Heart right ventricle (tissue), 16 donors: Measurements from ENCODE around the gene SYCP2. TPM values are rescaled to one million over a fixed set of nuclear protein-coding genes. Genes with fewer than 3 reads are reported as not detected.
"Not testable (repeated sequence)": the region's sequence is repeated elsewhere in the genome, so short reads cannot be mapped to it uniquely, and the experiment has no call there.

Experiments used
- ATAC-seq, 8 donors: fragments of 200-7000 bp; cut with Tn5 transposase; one replicate each; pipeline ENCODE4 v1.9.1; 2020; ENCODE audit warnings: mild to moderate bottlenecking in 8 of 8, moderate library complexity in 8 of 8, moderate number of reproducible peaks in 1 of 8
- DNase-seq, 2 donors: peaks; one replicate each; pipeline ENCODE4 v3.0.0-alpha.2; 2020
- H3K27ac ChIP-seq, 10 donors: fragments of 200-600 bp; sonication (generic) in 2 of 10; one replicate each; pipeline versions ENCODE4 v1.5.0 to v1.8.0; 2020 to 2022; ENCODE audit warnings: mild to moderate bottlenecking in 3 of 10
- H3K27me3 ChIP-seq, 7 donors: fragments of 200-600 bp; one replicate each; pipeline ENCODE4 v1.8.0; 2021 to 2022; ENCODE audit warnings: mild to moderate bottlenecking in 2 of 7
- H3K36me3 ChIP-seq, 9 donors: fragments of 200-600 bp; sonication (generic) in 1 of 9; one replicate each; pipeline versions ENCODE4 v1.5.0 to v1.8.0; 2020 to 2022; ENCODE audit warnings: mild to moderate bottlenecking in 2 of 9
- H3K4me1 ChIP-seq, 9 donors: fragments of 200-600 bp; sonication (generic) in 1 of 9; one replicate each; pipeline versions ENCODE4 v1.5.0 to v1.8.0; 2020 to 2022; ENCODE audit warnings: mild to moderate bottlenecking in 4 of 9
- H3K4me3 ChIP-seq, 10 donors: fragments of 200-600 bp; sonication (generic) in 2 of 10; one replicate each; pipeline versions ENCODE4 v1.5.0 to v1.8.0; 2020 to 2022; ENCODE audit warnings: mild to moderate bottlenecking in 7 of 10, moderate library complexity in 2 of 10
- H3K9me3 ChIP-seq, 11 donors: fragments of 200-600 bp in 10 of 11; sonication (generic) in 2 of 11; one replicate each; pipeline versions ENCODE4 v1.5.0 to v1.8.0; 2013 to 2022; ENCODE audit warnings: mild to moderate bottlenecking in 2 of 11, control low read depth in 1 of 11, moderate library complexity in 1 of 11
- WGBS, 2 donors: extraction: QIAGEN DNeasy Blood & Tissue Kit; methylation state at CpG; one replicate each; pipeline ENCODE4 v1.1.7; 2013; ENCODE audit warnings: inconsistent platforms in 1 of 2; 5-methylcytosine and 5-hydroxymethylcytosine counted together
- intact Hi-C, 10 donors: fragments of 100-400 bp; cut with DNase I; formaldehyde crosslinking; loops; one replicate each; pipeline versions ENCODE4 v1.11.1 to v1.14.2; 2022
- polyA plus RNA-seq, 2 donors: library from polyadenylated mRNA; stranded (reverse); fragments of 200-250 nt; gene quantifications; one replicate each; pipeline ENCODE4 v1.2.3, GENCODE V29; 2013
- total RNA-seq, 10 donors: library from RNA; stranded (reverse); fragmentation: NEBNext Ultra II Directional in 3 of 10; extraction: Animal tissue kit (Norgen Biotek cat#: 25700) in 3 of 10; gene quantifications; one replicate each; pipeline versions ENCODE4 v1.2.1 to v1.2.4, GENCODE V29; 2021 to 2023
- TF ChIP-seq, protein P1 (sequence below), 9 donors: fragments of 200-600 bp; sonication (generic) in 2 of 9; IDR thresholded peaks; one replicate each; pipeline versions ENCODE4 v1.5.0 to v1.8.0; 2021 to 2022; ENCODE audit warnings: antibody characterized with exemption in 9 of 9, mild to moderate bottlenecking in 5 of 9, moderate library complexity in 1 of 9
- donor health status: Arrhythmogenic right ventricular cardiomyopathy.
- donor health status: ischemic (EF 13 %, LVEDD 7.1; RV severe dilation, severe dysfunction).
- donor health status: healthy with polysubstance abuse.
- donor health status: DM: no; HTN: yes; CAD: no.
- donor health status: DM: no; HTN: no; CAD: no.
- donor health status: ischemic (EF 25% LVEDD 6.9; RV normal size, moderate dysfunction).
- donor health status: ischemic (EF 25% LVEDD 5.7; RV mildly dilated, moderate dysfunction).
- donor health status: healthy.
- donor health status: DM: yes; HTN: yes; CAD: no.
- donor health status: Ischemic cardiomyopathy.
- donor health status: ischemic (EF 35%, LVEDD 5.7; RV mildly dilated, moderate dysfunction).
- donor health status: nonischemic (EF 11% LVEDD 7.7; RV severe dilation, severe dysfunction).
- donor health status: DM: yes; HTN: yes; CAD: no.
- donor health status: PGD.
- donor health status: ischemic (EF 29% LVEDD 5.4; RV normal size, mild dysfunction).
- donor health status: nonischemic (EF 23%, LVEDD 6.1; RV moderate dilation, normal function).

SYCP2 gene
- total and polyA plus RNA-seq, 12 donors = 0.45 to 7.5 (median 0.93) TPM

DNA sequence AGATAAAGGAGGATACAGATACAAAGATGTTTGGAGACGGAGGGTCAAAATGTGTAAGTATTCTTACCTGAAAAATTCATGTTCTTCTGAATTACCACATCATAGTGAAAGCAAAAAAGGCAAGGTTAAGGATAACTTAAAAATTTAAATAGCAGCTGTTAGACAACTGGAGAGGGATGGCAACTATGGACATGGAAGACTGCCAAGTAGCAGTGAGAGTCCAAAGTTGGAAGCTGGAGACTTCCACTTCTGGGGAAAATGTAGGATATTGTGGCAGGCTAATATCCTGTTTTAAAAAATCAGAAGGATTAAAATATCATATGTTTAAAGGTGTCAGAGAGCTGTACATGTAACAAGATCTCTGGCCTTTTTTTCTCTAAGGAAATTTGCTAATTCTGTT is 29.8 kb downstream of the SYCP2 start:
- H3K27me3 ChIP-seq = no peaks in the 10 kb centered on the region
- intact Hi-C loops = no loop called here
- no peak overlapping the region for H3K4me3 ChIP-seq
- H3K9me3 ChIP-seq = no peaks in the 10 kb centered on the region
- H3K4me1 ChIP-seq = no peaks in the 10 kb centered on the region
- ATAC-seq (no peak), DNase-seq (no peak)
- 86 to 95% methylated on average over 1 of the region's 1 CpG for WGBS, 2 donors
- TF ChIP-seq, protein P1, sequence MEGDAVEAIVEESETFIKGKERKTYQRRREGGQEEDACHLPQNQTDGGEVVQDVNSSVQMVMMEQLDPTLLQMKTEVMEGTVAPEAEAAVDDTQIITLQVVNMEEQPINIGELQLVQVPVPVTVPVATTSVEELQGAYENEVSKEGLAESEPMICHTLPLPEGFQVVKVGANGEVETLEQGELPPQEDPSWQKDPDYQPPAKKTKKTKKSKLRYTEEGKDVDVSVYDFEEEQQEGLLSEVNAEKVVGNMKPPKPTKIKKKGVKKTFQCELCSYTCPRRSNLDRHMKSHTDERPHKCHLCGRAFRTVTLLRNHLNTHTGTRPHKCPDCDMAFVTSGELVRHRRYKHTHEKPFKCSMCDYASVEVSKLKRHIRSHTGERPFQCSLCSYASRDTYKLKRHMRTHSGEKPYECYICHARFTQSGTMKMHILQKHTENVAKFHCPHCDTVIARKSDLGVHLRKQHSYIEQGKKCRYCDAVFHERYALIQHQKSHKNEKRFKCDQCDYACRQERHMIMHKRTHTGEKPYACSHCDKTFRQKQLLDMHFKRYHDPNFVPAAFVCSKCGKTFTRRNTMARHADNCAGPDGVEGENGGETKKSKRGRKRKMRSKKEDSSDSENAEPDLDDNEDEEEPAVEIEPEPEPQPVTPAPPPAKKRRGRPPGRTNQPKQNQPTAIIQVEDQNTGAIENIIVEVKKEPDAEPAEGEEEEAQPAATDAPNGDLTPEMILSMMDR (IDR thresholded peaks at IDR 0.05) = no peak
- no peaks in the 10 kb centered on the region for H3K36me3 ChIP-seq
- no peak overlapping the region for H3K27ac ChIP-seq

DNA sequence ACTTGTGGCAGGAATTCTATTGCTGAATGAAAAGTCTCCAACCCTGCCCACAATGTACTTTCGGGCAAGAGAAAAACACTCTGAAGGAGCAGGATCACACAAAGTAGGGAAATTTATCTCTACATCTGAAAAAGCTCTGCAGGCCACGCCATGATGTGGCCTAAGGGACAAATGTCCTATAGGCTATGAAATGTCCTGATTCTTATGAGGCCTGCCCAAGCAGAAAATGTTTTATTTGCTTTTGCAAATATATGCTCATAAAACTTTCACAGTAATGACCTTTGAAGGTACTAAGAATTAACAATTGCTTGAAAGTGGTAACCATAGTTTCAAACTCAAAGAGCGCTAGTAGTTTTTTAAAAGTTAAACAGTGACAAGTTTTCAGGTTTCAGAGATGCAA is 31.0 kb downstream of the SYCP2 start:
- intact Hi-C loops = no loop called here
- TF ChIP-seq, protein P1 (IDR thresholded peaks at IDR 0.05) = no peak

DNA sequence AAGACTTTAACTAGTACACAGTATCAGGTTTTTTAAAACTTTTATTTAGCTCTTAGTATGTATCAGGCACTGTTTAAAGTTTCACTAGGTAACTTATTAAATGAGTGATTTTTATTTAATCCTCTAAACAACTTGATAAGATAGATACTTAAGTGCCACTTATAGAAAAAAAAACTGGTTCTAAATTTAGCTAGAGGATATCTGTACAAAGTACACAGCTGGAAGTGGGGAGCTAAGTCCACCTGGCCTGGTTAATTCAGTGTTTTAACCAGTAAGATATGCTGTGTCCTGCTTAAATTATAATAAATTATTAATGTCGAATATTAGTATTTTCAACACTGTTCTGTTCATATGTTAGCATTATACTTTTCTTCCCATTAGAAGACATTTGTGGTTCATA is 37.5 kb downstream of the SYCP2 start:
- Histone ChIP-seq H3K9me3 (no peaks in the 10 kb centered on the region), H3K4me3 (no peak overlapping the region), H3K27ac (no peak overlapping the region), H3K27me3 (no peaks in the 10 kb centered on the region), H3K4me1 (no peaks in the 10 kb centered on the region), H3K36me3 (no peaks in the 10 kb centered on the region)
- WGBS, 2 donors = 82 to 83% methylated on average over 1 of the region's 1 CpG
- ATAC-seq = no peak
- TF ChIP-seq, protein P1 (IDR thresholded peaks at IDR 0.05) = no peak
- DNase-seq = no peak
- intact Hi-C loops = no loop called here

More for the DNA sequence above, 31.0 kb downstream of the SYCP2 start:
- no peak for DNase-seq
- no peak overlapping the region for H3K4me3 ChIP-seq
- no peaks in the 10 kb centered on the region for H3K4me1 ChIP-seq
- H3K27ac ChIP-seq = no peak overlapping the region
- no peaks in the 10 kb centered on the region for H3K36me3 ChIP-seq
- H3K9me3 ChIP-seq = no peaks in the 10 kb centered on the region
- no peaks in the 10 kb centered on the region for H3K27me3 ChIP-seq
- WGBS, 2 donors = 97 to 99% methylated on average over 3 of the region's 3 CpGs
- ATAC-seq = no peak

- H3K27me3 ChIP-seq = no peaks in the 10 kb centered on the region
- no peak overlapping the region for H3K27ac ChIP-seq
- WGBS, 2 donors = 91 to 98% methylated on average over 1 of the region's 1 CpG
- no peaks in the 10 kb centered on the region for H3K9me3 ChIP-seq
- no peaks in the 10 kb centered on the region for H3K36me3 ChIP-seq
- no peaks in the 10 kb centered on the region for H3K4me1 ChIP-seq
- TF ChIP-seq, protein P1 (IDR thresholded peaks at IDR 0.05) = no peak
- no peak for ATAC-seq
- no peak for DNase-seq
- intact Hi-C loops = no loop called here
- no peak overlapping the region for H3K4me3 ChIP-seq
Measured at GRCh38 chr20:59891581-59891980, 41.9 kb downstream of the SYCP2 start.

DNA sequence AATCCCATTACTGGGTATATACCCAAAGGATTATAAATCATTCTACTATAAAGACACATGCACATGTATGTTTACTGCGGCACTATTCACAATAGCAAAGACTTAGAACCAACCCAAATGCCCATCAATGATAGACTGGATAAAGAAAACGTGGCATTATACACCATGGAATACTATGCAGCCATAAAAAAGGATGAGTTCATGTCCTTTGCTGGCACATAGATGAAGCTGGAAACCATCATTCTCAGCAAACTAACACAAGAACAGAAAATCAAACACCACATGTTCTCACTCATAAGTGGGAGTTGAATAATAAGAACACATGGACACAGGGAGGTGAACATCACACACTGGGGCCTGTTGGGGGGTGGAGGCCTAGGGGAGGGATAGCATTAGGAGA is 43.4 kb downstream of the SYCP2 start:
- 83 to 91% methylated on average over 2 of the region's 2 CpGs for WGBS, 2 donors
- DNase-seq, H3K27ac ChIP-seq, intact Hi-C loops, H3K4me1 ChIP-seq, H3K4me3 ChIP-seq, ATAC-seq, H3K36me3 ChIP-seq, H3K27me3 ChIP-seq, H3K9me3 ChIP-seq: not testable (repeated sequence)
